Neuronal stem cell (in vitro differentiated cells): ENCODE measurements around the gene DENND4B.
A peak's percentile ranks its signal among the peaks of the same experiment; 100 is the strongest.

Experiments
- DNase-seq: peaks from one replicate; pipeline ENCODE4 v3.0.0-alpha.2; 2013; ENCODE audit warnings: low spot score
- H2AFZ ChIP-seq: one replicate; pipeline ENCODE4 v1.6.1; 2013; ENCODE audit warnings: mild to moderate bottlenecking, low read length, inconsistent platforms
- H2AK5ac ChIP-seq: 2 replicates; pipeline ENCODE4 v1.6.1; 2013; ENCODE audit warnings: low read depth, mild to moderate bottlenecking, inconsistent platforms, low read length, moderate library complexity, mixed read lengths
- H2BK120ac ChIP-seq: 2 replicates; pipeline ENCODE4 v1.6.1; 2013; ENCODE audit warnings: low read depth, mild to moderate bottlenecking, inconsistent platforms, low read length, moderate library complexity, mixed read lengths
- H2BK12ac ChIP-seq: one replicate; pipeline ENCODE4 v1.6.1; 2013; ENCODE audit warnings: low read length, inconsistent platforms
- H2BK15ac ChIP-seq: 2 replicates; pipeline ENCODE4 v1.6.1; 2013; ENCODE audit warnings: mild to moderate bottlenecking, low read length, inconsistent platforms, mixed read lengths
- H2BK5ac ChIP-seq: one replicate; pipeline ENCODE4 v1.6.1; 2013; ENCODE audit warnings: inconsistent platforms, mild to moderate bottlenecking, low read length, moderate library complexity
- H3K14ac ChIP-seq: one replicate; pipeline ENCODE4 v1.6.1; 2013; ENCODE audit warnings: low read length, inconsistent platforms
- H3K18ac ChIP-seq: 2 replicates; pipeline ENCODE4 v1.6.1; 2013; ENCODE audit warnings: low read length, inconsistent platforms
- H3K23ac ChIP-seq: 2 replicates; pipeline ENCODE4 v1.6.1; 2013; ENCODE audit warnings: low read depth, mild to moderate bottlenecking, mixed read lengths, low read length, inconsistent platforms; ENCODE audit not compliant: poor library complexity
- H3K27ac ChIP-seq: replicated peaks from 3 replicates; pipeline ENCODE4 v1.5.1; 2013; ENCODE audit warnings: low read length, inconsistent platforms
- H3K27me3 ChIP-seq, 3 experiments: 2 replicates each; pipeline ENCODE4 v1.6.1; 2013; ENCODE audit warnings: low read length in 3 of 3, mild to moderate bottlenecking in 2 of 3, inconsistent platforms in 1 of 3, low read depth in 1 of 3, mixed read lengths in 1 of 3, moderate library complexity in 1 of 3; ENCODE audit not compliant: control insufficient read depth in 3 of 3, insufficient read depth in 3 of 3
- H3K36me3 ChIP-seq, 2 donors: replicated peaks in 1 of 2; 2 replicates each; pipeline ENCODE4 v1.6.1; 2013; ENCODE audit warnings: low read length in 2 of 2; ENCODE audit not compliant: control insufficient read depth in 2 of 2, insufficient read depth in 2 of 2
- H3K4ac ChIP-seq: 2 replicates; pipeline ENCODE4 v1.6.1; 2013; ENCODE audit warnings: inconsistent platforms, mild to moderate bottlenecking, low read length, moderate library complexity
- H3K4me1 ChIP-seq, 2 donors: 1 replicate in 1 of 2; 2 replicates in 1 of 2; pipeline ENCODE4 v1.6.1; 2013; ENCODE audit warnings: low read length in 2 of 2, low read depth in 1 of 2; ENCODE audit not compliant: control insufficient read depth in 2 of 2, insufficient read depth in 1 of 2
- H3K4me2 ChIP-seq: one replicate; pipeline ENCODE4 v1.6.1; 2013; ENCODE audit warnings: mild to moderate bottlenecking, low read length, inconsistent platforms; ENCODE audit not compliant: insufficient read depth, poor library complexity, severe bottlenecking
- H3K4me3 ChIP-seq, 2 donors: 2 replicates each; pipeline ENCODE4 v1.5.1; 2013; ENCODE audit warnings: low read length in 2 of 2, mild to moderate bottlenecking in 2 of 2, inconsistent platforms in 1 of 2, moderate library complexity in 1 of 2
- H3K79me1 ChIP-seq: one replicate; pipeline ENCODE4 v1.6.1; 2013; ENCODE audit warnings: low read depth, mild to moderate bottlenecking, inconsistent platforms, low read length, moderate library complexity
- H3K9ac ChIP-seq: one replicate; pipeline ENCODE4 v1.6.1; 2013; ENCODE audit warnings: mild to moderate bottlenecking, low read depth, low read length, inconsistent platforms; ENCODE audit not compliant: poor library complexity
- H3K9me3 ChIP-seq, 2 donors: replicated peaks in 1 of 2; 2 replicates each; pipeline versions ENCODE3 to v1.6.1; 2013; ENCODE audit warnings: low read length in 2 of 2, mild to moderate bottlenecking in 2 of 2, inconsistent platforms in 1 of 2, low read depth in 1 of 2, mixed read lengths in 1 of 2, moderate library complexity in 1 of 2; ENCODE audit not compliant: control insufficient read depth in 2 of 2, insufficient read depth in 1 of 2
- H4K8ac ChIP-seq: one replicate; pipeline ENCODE4 v1.6.1; 2013; ENCODE audit warnings: low read depth, mild to moderate bottlenecking, inconsistent platforms, low read length, moderate library complexity
- H4K91ac ChIP-seq: one replicate; pipeline ENCODE4 v1.6.1; 2013; ENCODE audit warnings: low read length, low read depth, mild to moderate bottlenecking, inconsistent platforms; ENCODE audit not compliant: poor library complexity
- WGBS, 2 donors: extraction: QIAGEN DNeasy Blood & Tissue Kit; methylation state at CpG; one replicate each; pipeline ENCODE4 v1.1.7; 2013; ENCODE audit warnings: missing lambda C conversion rate in 2 of 2, mixed read lengths in 1 of 2; ENCODE audit not compliant: insufficient read length in 2 of 2, insufficient replicate concordance in 1 of 2; ENCODE audit errors: extremely low coverage in 2 of 2; 5-methylcytosine and 5-hydroxymethylcytosine counted together

Gene DENND4B

GRCh38 chr1:153945131-153945794 lies 1.3 kb downstream of the DENND4B start:
- Histone ChIP-seq H3K4me1 (peaks cover 7 to 13% of the 10 kb centered on the region in 2 donors), H3K18ac (peak overlapping the region; percentile 88), H3K4me2 (peak overlapping the region; percentile 99), H3K14ac (no peak overlapping the region), H3K79me1 (peaks cover 4% of the 10 kb centered on the region), H2BK12ac (no peak overlapping the region), H4K8ac (no peak overlapping the region), H3K4me3 (peak overlapping the region; percentile 89 to 94), H3K36me3 (peaks cover 12 to 77% of the 10 kb centered on the region in 2 donors), H4K91ac (no peak overlapping the region), H3K9me3 (no peaks in the 10 kb centered on the region), H3K27ac (no peak overlapping the region), H3K4ac (no peak overlapping the region), H2BK120ac (no peak overlapping the region), H3K23ac (no peak overlapping the region), H2AK5ac (peak overlapping the region; percentile 64), H2AFZ (peak overlapping the region; percentile 89), H3K9ac (no peak overlapping the region), H2BK15ac (no peak overlapping the region), H2BK5ac (no peak overlapping the region), H3K27me3 (peaks cover 0 to 3% (median 0%) of the 10 kb centered on the region in 3 experiments)
- WGBS, 2 donors = no CpG with 5 or more reads among the region's 12 CpGs
- no peak for DNase-seq

- Histone ChIP-seq H2BK5ac (no peak overlapping the region), H3K18ac (no peak overlapping the region), H3K4ac (no peak overlapping the region), H3K4me3 (peak overlapping the region in 1 of 2 donors; percentile 89), H2BK15ac (no peak overlapping the region), H3K23ac (no peak overlapping the region), H3K4me2 (no peak overlapping the region), H2BK120ac (no peak overlapping the region), H3K36me3 (peaks cover 10 to 77% of the 10 kb centered on the region in 2 donors), H4K91ac (no peak overlapping the region), H3K27me3 (peaks cover 0 to 3% (median 0%) of the 10 kb centered on the region in 3 experiments), H3K4me1 (peaks cover 7 to 13% of the 10 kb centered on the region in 2 donors), H3K9ac (no peak overlapping the region), H3K27ac (no peak overlapping the region), H2BK12ac (no peak overlapping the region), H3K9me3 (no peaks in the 10 kb centered on the region), H3K14ac (no peak overlapping the region), H3K79me1 (peaks cover 4% of the 10 kb centered on the region), H2AFZ (no peak overlapping the region), H2AK5ac (no peak overlapping the region), H4K8ac (no peak overlapping the region)
- no peak for DNase-seq
- no CpG with 5 or more reads among the region's 3 CpGs for WGBS, 2 donors
These were observed 1.7 kb downstream of the DENND4B start for GRCh38 chr1:153944827-153945117.

GRCh38 chr1:153944005-153944826 lies 2.3 kb downstream of the DENND4B start:
- H3K4me2 ChIP-seq = no peak overlapping the region
- H2AK5ac ChIP-seq = no peak overlapping the region
- H2AFZ ChIP-seq = no peak overlapping the region
- H3K4me1 ChIP-seq = peaks cover 7 to 13% of the 10 kb centered on the region in 2 donors
- H3K4ac ChIP-seq = no peak overlapping the region
- peaks cover 4% of the 10 kb centered on the region for H3K79me1 ChIP-seq
- H2BK12ac ChIP-seq = no peak overlapping the region
- no peak for DNase-seq
- no peaks in the 10 kb centered on the region for H3K9me3 ChIP-seq
- H4K8ac ChIP-seq = no peak overlapping the region
- H3K27me3 ChIP-seq = peaks cover 0 to 3% (median 0%) of the 10 kb centered on the region in 3 experiments
- H3K4me3 ChIP-seq = peak overlapping the region; percentile 13 to 89
- H3K9ac ChIP-seq = peak overlapping the region; percentile 52
- H2BK5ac ChIP-seq = no peak overlapping the region
- no peak overlapping the region for H3K14ac ChIP-seq
- H4K91ac ChIP-seq = no peak overlapping the region
- no peak overlapping the region for H3K23ac ChIP-seq
- no peak overlapping the region for H3K18ac ChIP-seq
- peaks cover 10 to 78% of the 10 kb centered on the region in 2 donors for H3K36me3 ChIP-seq
- H3K27ac ChIP-seq = no peak overlapping the region
- WGBS, 2 donors = no CpG with 5 or more reads among the region's 15 CpGs
- H2BK15ac ChIP-seq = no peak overlapping the region
- H2BK120ac ChIP-seq = no peak overlapping the region
